Uterus (tissue), 4 donors: ENCODE data around the gene FGF8. TPM values are rescaled to one million over a fixed set of nuclear protein-coding genes. Genes with fewer than 3 reads are reported as not detected.

Source experiments
- DNase-seq, 2 donors: peaks; one replicate each; pipeline ENCODE4 v3.0.0-alpha.2; 2019 to 2020
- H3K27ac ChIP-seq, 2 donors: fragments of 200-600 bp; sonication (generic); 1 replicate in 1 of 2; 2 replicates in 1 of 2; pipeline ENCODE4 v1.5.1; 2016 to 2018
- H3K27me3 ChIP-seq, 2 donors: fragments of 200-600 bp; sonication (generic); one replicate each; pipeline ENCODE4 v1.5.1; 2018 to 2019; ENCODE audit warnings: control low read depth in 1 of 2
- H3K36me3 ChIP-seq, 2 donors: fragments of 200-600 bp; sonication (generic); one replicate each; pipeline ENCODE4 v1.5.1; 2019; ENCODE audit warnings: control low read depth in 1 of 2
- H3K4me1 ChIP-seq, 2 donors: fragments of 200-600 bp; sonication (generic); one replicate each; pipeline ENCODE4 v1.5.1; 2018 to 2019; ENCODE audit warnings: control low read depth in 1 of 2
- H3K4me3 ChIP-seq, 2 donors: fragments of 200-600 bp; sonication (generic); 1 replicate in 1 of 2; 2 replicates in 1 of 2; pipeline ENCODE4 v1.5.1; 2018 to 2019; ENCODE audit warnings: mild to moderate bottlenecking in 1 of 2
- H3K9me3 ChIP-seq, 2 donors: fragments of 200-600 bp; sonication (generic); one replicate each; pipeline ENCODE4 v1.5.1; 2019; ENCODE audit warnings: control low read depth in 1 of 2
- POLR2A ChIP-seq, 2 donors: fragments of 450-650 bp; IDR thresholded peaks; one replicate each; pipeline ENCODE4 v1.6.1; 2016; ENCODE audit warnings: antibody characterized with exemption in 2 of 2, mild to moderate bottlenecking in 1 of 2, moderate library complexity in 1 of 2
- intact Hi-C: fragments of 100-400 bp; cut with DNase I; formaldehyde crosslinking; loops from one replicate; pipeline ENCODE4 v1.15.1; 2023; ENCODE audit warnings: low total_unique reads
- total RNA-seq, 4 donors: library from RNA; depleted of rRNA in 3 of 4; stranded (reverse); fragments of >200 nt in 3 of 4; gene quantifications; one replicate each; pipeline versions ENCODE4 v1.1.0 to v1.2.4, GENCODE V29; 2014 to 2023
- TF ChIP-seq, protein P1 (sequence below), 4 experiments: fragments of 200-600 bp in 2 of 4; fragments of 450-650 bp in 2 of 4; sonication (generic) in 2 of 4; IDR thresholded peaks; one replicate each; pipeline ENCODE4 v1.5.1; 2016 to 2019; ENCODE audit warnings: antibody characterized with exemption in 4 of 4, mild to moderate bottlenecking in 2 of 4, moderate library complexity in 1 of 4
- donor health status: DM: yes; HTN: yes; CAD: no.

The FGF8 gene
- total RNA-seq, 4 donors from 2014 or later: not detected

DNA sequence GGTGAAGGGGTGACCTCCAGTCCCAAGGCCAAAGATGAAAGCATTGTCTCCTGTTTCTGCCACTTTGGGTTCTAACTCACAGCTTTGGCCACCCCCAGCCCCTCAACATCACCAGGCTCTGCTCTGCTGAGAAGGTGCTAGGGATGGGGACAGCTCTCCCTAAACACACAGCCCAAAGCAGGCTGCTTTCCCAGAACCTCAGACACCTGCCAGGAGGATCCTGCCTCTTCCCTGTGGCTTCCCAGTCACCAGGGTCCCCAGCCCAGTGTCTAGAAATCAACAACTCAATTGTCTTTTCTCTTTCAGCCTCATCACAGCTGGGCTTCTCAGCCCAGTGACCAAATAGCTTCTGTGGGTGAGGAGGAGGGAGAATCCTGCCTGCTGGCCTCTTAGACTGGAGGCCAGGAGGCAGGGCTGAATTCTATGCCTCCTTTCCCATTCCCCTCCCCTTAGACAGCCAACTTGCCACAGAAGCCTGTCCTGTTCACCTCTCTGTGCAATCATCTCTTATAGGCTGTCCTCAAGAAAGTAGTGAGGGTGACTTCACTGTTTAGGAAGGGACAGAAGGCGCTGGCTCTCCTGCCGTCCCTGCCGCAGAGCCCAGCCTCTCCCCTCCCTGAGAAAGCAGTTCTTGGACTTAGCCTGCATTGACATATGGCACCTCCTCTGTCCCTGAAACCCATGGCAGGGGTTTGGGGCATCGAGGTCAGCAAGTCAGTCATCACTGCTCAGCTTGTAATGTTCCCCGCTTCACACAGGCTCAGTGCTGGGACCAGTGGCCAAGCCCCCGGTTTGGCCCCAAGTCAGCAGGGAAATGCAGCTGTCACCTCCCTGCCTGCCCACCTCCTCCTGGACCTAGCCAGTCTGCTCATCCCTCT, 3.7 kb downstream of the FGF8 start:
- Histone ChIP-seq H3K36me3 (no peaks in the 10 kb centered on the region), H3K27me3 (peaks cover 26 to 35% of the 10 kb centered on the region in 2 donors), H3K4me1 (peaks cover 0 to 15% of the 10 kb centered on the region in 2 donors), H3K27ac (no peak overlapping the region), H3K9me3 (no peaks in the 10 kb centered on the region), H3K4me3 (no peak overlapping the region)
- DNase-seq: no peak
- intact Hi-C loops: loop anchor here (10.0 kb wide), 1 partner anchor 167 kb away; no protein-coding TSS in a partner anchor
- TF ChIP-seq, protein P1, sequence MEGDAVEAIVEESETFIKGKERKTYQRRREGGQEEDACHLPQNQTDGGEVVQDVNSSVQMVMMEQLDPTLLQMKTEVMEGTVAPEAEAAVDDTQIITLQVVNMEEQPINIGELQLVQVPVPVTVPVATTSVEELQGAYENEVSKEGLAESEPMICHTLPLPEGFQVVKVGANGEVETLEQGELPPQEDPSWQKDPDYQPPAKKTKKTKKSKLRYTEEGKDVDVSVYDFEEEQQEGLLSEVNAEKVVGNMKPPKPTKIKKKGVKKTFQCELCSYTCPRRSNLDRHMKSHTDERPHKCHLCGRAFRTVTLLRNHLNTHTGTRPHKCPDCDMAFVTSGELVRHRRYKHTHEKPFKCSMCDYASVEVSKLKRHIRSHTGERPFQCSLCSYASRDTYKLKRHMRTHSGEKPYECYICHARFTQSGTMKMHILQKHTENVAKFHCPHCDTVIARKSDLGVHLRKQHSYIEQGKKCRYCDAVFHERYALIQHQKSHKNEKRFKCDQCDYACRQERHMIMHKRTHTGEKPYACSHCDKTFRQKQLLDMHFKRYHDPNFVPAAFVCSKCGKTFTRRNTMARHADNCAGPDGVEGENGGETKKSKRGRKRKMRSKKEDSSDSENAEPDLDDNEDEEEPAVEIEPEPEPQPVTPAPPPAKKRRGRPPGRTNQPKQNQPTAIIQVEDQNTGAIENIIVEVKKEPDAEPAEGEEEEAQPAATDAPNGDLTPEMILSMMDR (IDR thresholded peaks at IDR 0.05): no peak
- no peak for TF ChIP-seq POLR2A (IDR thresholded peaks at IDR 0.05)

DNA sequence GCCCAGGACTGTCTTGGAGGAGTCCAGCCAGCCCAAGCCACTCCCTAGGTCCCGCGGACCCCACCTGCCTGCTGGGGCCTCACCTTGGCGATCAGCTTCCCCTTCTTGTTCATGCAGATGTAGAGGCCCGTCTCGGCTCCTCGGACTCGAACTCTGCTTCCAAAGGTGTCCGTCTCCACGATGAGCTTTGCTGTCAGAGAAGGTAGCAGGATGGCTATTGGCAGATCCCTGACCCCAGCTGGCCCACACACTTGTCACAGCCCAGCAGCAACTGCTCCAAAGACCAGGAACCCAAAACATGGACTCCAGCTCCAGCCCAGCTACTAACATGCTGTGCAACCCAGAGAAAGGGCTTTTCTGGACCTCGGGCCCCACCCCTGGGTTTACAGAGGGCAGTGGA, 4.5 kb downstream of the FGF8 start:
- H3K4me1 ChIP-seq: peaks cover 0 to 14% of the 10 kb centered on the region in 2 donors
- DNase-seq: no peak
- intact Hi-C loops: loop anchor here (10.0 kb wide), 1 partner anchor 167 kb away; no protein-coding TSS in a partner anchor
- TF ChIP-seq, protein P1 (IDR thresholded peaks at IDR 0.05): no peak
- no peak for TF ChIP-seq POLR2A (IDR thresholded peaks at IDR 0.05)
- H3K36me3 ChIP-seq: no peaks in the 10 kb centered on the region
- H3K27me3 ChIP-seq: peaks cover 24 to 35% of the 10 kb centered on the region in 2 donors
- H3K27ac ChIP-seq: no peak overlapping the region
- H3K9me3 ChIP-seq: no peaks in the 10 kb centered on the region
- no peak overlapping the region for H3K4me3 ChIP-seq

DNA sequence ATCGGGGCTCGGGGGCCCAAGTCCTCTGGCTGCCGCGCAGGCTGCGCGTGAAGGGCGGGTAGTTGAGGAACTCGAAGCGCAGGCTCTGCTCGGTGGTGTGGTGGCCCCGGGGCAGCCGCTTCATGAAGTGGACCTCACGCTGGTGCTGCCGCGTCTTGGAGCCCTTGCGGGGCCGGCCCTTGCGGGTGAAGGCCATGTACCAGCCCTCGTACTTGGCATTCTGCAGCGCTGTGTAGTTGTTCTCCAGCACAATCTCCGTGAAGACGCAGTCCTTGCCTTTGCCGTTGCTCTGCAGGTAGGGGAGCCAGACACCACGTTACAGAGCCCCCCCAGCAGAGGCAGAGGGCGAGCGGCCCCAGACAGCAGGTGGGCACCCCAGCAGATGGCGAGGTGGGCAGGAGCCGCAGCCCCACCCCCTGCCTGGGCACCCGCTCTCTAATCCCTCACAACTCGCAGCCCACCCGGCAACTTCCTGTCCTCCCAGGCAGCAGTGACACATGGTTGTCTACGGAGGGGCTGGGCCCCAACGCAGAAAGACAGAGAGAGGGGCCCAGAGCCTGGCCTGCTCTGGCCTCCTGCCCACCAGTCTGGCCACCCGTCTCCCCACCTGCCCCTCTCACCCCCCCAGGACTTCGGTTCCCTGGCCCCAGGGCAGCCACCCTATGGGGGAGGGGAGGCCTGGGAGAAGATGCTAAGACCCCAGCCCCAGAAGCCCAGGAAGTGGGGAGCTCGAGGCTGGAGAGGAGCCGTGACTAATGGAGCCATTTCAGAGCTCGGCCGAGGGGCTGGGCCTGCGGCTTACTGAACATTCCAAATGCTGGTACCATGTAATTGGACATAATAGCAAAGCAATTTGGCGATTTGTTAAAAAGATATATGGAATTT, 5.3 kb downstream of the FGF8 start:
- intact Hi-C loops: loop anchor here (10.0 kb wide), 1 partner anchor 166 kb away; no protein-coding TSS in a partner anchor
- no peak for TF ChIP-seq POLR2A (IDR thresholded peaks at IDR 0.05)
- TF ChIP-seq, protein P1 (IDR thresholded peaks at IDR 0.05): no peak
- Histone ChIP-seq H3K27me3 (peaks cover 21 to 35% of the 10 kb centered on the region in 2 donors), H3K4me1 (peaks cover 0 to 7% of the 10 kb centered on the region in 2 donors), H3K27ac (no peak overlapping the region), H3K9me3 (no peaks in the 10 kb centered on the region), H3K36me3 (no peaks in the 10 kb centered on the region), H3K4me3 (no peak overlapping the region)
- no peak for DNase-seq

DNA sequence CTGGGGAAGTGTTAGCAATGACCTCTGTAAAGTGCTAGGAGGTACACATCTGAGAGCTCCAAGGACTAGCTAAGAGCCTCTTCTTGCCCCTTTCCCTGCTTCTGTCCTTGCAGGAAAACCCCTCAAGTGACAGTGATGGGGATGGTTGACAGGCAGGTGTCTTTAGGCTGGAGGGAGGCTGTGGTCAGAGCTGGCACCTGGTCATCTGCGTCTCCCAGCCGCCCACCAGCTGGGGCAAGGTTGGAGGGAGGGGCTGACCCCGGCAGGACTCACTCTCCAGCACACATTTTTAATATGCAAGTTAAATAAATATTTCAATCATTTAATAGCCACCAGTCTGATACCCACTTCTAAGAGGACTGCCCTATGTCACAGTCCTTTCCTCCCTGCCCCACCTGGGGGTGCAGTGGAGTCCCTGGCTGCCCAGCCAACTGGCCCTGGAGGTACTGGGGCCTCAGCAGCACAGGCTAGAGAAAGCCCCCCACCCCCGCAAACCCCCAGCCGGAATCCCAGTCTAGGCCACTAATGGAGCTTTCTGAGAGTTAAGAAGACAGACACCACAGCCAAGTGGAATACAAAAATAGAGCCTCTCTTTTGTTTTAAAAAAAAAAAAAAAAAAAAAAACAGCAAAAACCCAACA, 6.3 kb downstream of the FGF8 start:
- Histone ChIP-seq H3K4me1 (no peaks in the 10 kb centered on the region), H3K27ac (no peak overlapping the region), H3K9me3 (no peaks in the 10 kb centered on the region), H3K4me3 (no peak overlapping the region), H3K27me3 (peaks cover 12 to 26% of the 10 kb centered on the region in 2 donors), H3K36me3 (no peaks in the 10 kb centered on the region)
- intact Hi-C loops: loop anchor here (10.0 kb wide), 1 partner anchor 165 kb away; no protein-coding TSS in a partner anchor
- DNase-seq: no peak
- TF ChIP-seq, protein P1 (IDR thresholded peaks at IDR 0.05): no peak
- no peak for TF ChIP-seq POLR2A (IDR thresholded peaks at IDR 0.05)
